SK-N-SH (cell line): ENCODE results near the gene CADPS2. TPM values are rescaled to one million over a fixed set of nuclear protein-coding genes. Genes with fewer than 3 reads are reported as not detected.
A peak's percentile ranks its signal among the peaks of the same experiment; 100 is the strongest.

Experiments
- CTCF ChIA-PET: fragments of 300-600, 350-600 bp; formaldehyde crosslinking; extraction: SDS; loops from one replicate; lab custom pipeline; 2021; lab: Yijun Ruan, JAX
- POLR2A ChIA-PET: fragments of 350-600 bp; sonication (Branson Sonifier 250); formaldehyde crosslinking; extraction: SDS; loops from one replicate; lab custom pipeline; 2020; ENCODE audit warnings: antibody characterized with exemption, inconsistent platforms; lab: Yijun Ruan, JAX
- DNase-seq: peaks from one replicate; pipeline ENCODE4 v3.0.0; 2012
- H2AFZ ChIP-seq: fragments of 200-600 bp; sonication (generic); 2 replicates; pipeline ENCODE4 v1.8.1; 2016; ENCODE audit warnings: antibody characterized with exemption, mild to moderate bottlenecking, low read depth
- H3F3A ChIP-seq: fragments of 200-600 bp; sonication (generic); replicated peaks from 2 replicates; pipeline ENCODE3; 2016; ENCODE audit warnings: antibody characterized with exemption, mild to moderate bottlenecking; ENCODE audit not compliant: insufficient read depth
- H3K27ac ChIP-seq, 2 experiments: fragments of 200-500 bp in 1 of 2; fragments of 200-600 bp in 1 of 2; sonication (Bioruptor generic) in 1 of 2; sonication (generic), shearing (Covaris generic) in 1 of 2; 2 replicates each; pipeline versions ENCODE4 v1.5.1 to v1.6.1; 2014 to 2016; ENCODE audit warnings: low read depth in 2 of 2, inconsistent platforms in 1 of 2, low read length in 1 of 2, mild to moderate bottlenecking in 1 of 2, mixed read lengths in 1 of 2
- H3K27me3 ChIP-seq: fragments of 200-600 bp; sonication (generic), shearing (Covaris generic); 2 replicates; pipeline ENCODE4 v1.6.1; 2016; ENCODE audit warnings: mixed run types; ENCODE audit not compliant: insufficient read depth
- H3K36me3 ChIP-seq, 2 experiments: fragments of 200-500 bp in 1 of 2; fragments of 200-600 bp in 1 of 2; sonication (Bioruptor generic) in 1 of 2; sonication (generic) in 1 of 2; replicated peaks in 1 of 2; 2 replicates each; pipeline versions ENCODE3 to v1.5.1; 2014 to 2016; ENCODE audit warnings: low read length in 1 of 2, mild to moderate bottlenecking in 1 of 2; ENCODE audit not compliant: insufficient read depth in 2 of 2, control insufficient read depth in 1 of 2
- H3K4me1 ChIP-seq, 2 experiments: fragments of 200-500 bp in 1 of 2; fragments of 200-600 bp in 1 of 2; sonication (Bioruptor generic) in 1 of 2; sonication (generic), shearing (Covaris generic) in 1 of 2; 2 replicates each; pipeline versions ENCODE4 v1.5.1 to v1.6.1; 2014 to 2016; ENCODE audit warnings: low read depth in 1 of 2, low read length in 1 of 2, mixed run types in 1 of 2; ENCODE audit not compliant: insufficient read depth in 2 of 2, control insufficient read depth in 1 of 2
- H3K4me2 ChIP-seq: fragments of 200-600 bp; sonication (generic), shearing (Covaris generic); 2 replicates; pipeline ENCODE4 v1.6.1; 2017; ENCODE audit warnings: mixed run types
- H3K4me3 ChIP-seq, 2 experiments: fragments of 200-500 bp in 1 of 2; fragments of 200-600 bp in 1 of 2; sonication (Bioruptor generic) in 1 of 2; sonication (generic), shearing (Covaris generic) in 1 of 2; 2 replicates each; pipeline versions ENCODE4 v1.5.1 to v1.8.1; 2014 to 2016; ENCODE audit warnings: low read depth in 2 of 2, inconsistent platforms in 1 of 2, low read length in 1 of 2, mild to moderate bottlenecking in 1 of 2, mixed read lengths in 1 of 2, moderate library complexity in 1 of 2
- H3K79me2 ChIP-seq: fragments of 200-600 bp; sonication (generic); 2 replicates; pipeline ENCODE4 v1.8.1; 2017; ENCODE audit warnings: mild to moderate bottlenecking; ENCODE audit not compliant: insufficient read depth
- H3K9ac ChIP-seq: fragments of 200-600 bp; sonication (generic); 2 replicates; pipeline ENCODE4 v1.6.1; 2017; ENCODE audit warnings: mixed run types
- H3K9me2 ChIP-seq: fragments of 200-600 bp; sonication (generic); 2 replicates; pipeline ENCODE4 v1.6.1; 2017; ENCODE audit warnings: mixed run types
- H3K9me3 ChIP-seq: fragments of 200-600 bp; sonication (generic); 2 replicates; pipeline ENCODE4 v1.6.1; 2017; ENCODE audit warnings: mixed run types, mild to moderate bottlenecking, moderate library complexity
- H4K20me1 ChIP-seq: fragments of 200-600 bp; sonication (generic); 2 replicates; pipeline ENCODE4 v1.6.1; 2017; ENCODE audit warnings: mild to moderate bottlenecking, mixed run types; ENCODE audit not compliant: insufficient read depth
- CHD2 ChIP-seq: fragments of 150-350 bp; IDR thresholded peaks from 2 replicates; pipeline ENCODE4 v1.6.1; 2018; ENCODE audit warnings: low read length; ENCODE audit not compliant: partially characterized antibody
- CTCF ChIP-seq: fragments of 200-600 bp; sonication (generic); IDR thresholded peaks from 2 replicates; pipeline ENCODE4 v1.6.1; 2017; ENCODE audit warnings: antibody characterized with exemption, mild to moderate bottlenecking, moderate library complexity
- EZH2phosphoT487 ChIP-seq: fragments of 200-600 bp; sonication (generic); IDR thresholded peaks from 2 replicates; pipeline ENCODE4 v1.6.1; 2017; ENCODE audit warnings: low read depth, mixed run types, mild to moderate bottlenecking, antibody characterized with exemption, moderate library complexity, borderline replicate concordance
- GABPA ChIP-seq: IDR thresholded peaks from 2 replicates; pipeline ENCODE4 v1.4.0; 2012; ENCODE audit warnings: low read depth, mild to moderate bottlenecking
- GATA2 ChIP-seq: sonication (generic); formaldehyde crosslinking; IDR thresholded peaks from 2 replicates; pipeline ENCODE4 v1.5.0; 2020; ENCODE audit warnings: mild to moderate bottlenecking, missing genetic modification reagents
- JUND ChIP-seq: IDR thresholded peaks from 2 replicates; pipeline ENCODE4 v1.4.0; 2012
- MEF2A ChIP-seq: IDR thresholded peaks from 2 replicates; pipeline ENCODE4 v1.4.0; 2012; ENCODE audit warnings: low read depth, borderline replicate concordance
- NFIC ChIP-seq: IDR thresholded peaks from 2 replicates; pipeline ENCODE4 v1.4.0; 2012; ENCODE audit warnings: borderline replicate concordance
- NRF1 ChIP-seq: IDR thresholded peaks from 2 replicates; pipeline ENCODE4 v1.6.1; 2012; ENCODE audit warnings: low read depth, mild to moderate bottlenecking, low read length
- RAD21 ChIP-seq: IDR thresholded peaks from 2 replicates; pipeline ENCODE4 v1.6.1; 2012; ENCODE audit warnings: mild to moderate bottlenecking, low read length
- RCOR1 ChIP-seq: fragments of 150-350 bp; IDR thresholded peaks from 2 replicates; pipeline ENCODE4 v1.6.1; 2017; ENCODE audit warnings: antibody characterized with exemption, low read length
- REST ChIP-seq: IDR thresholded peaks from 2 replicates; pipeline ENCODE4 v1.6.1; 2012; ENCODE audit warnings: mild to moderate bottlenecking, low read depth, low read length, moderate library complexity
- TAF1 ChIP-seq: IDR thresholded peaks from 2 replicates; pipeline ENCODE4 v1.6.1; 2012; ENCODE audit warnings: low read depth, mild to moderate bottlenecking, low read length, moderate library complexity, borderline replicate concordance
- TCF12 ChIP-seq: IDR thresholded peaks from 2 replicates; pipeline ENCODE4 v1.4.0; 2012
- USF2 ChIP-seq: fragments of 150-350 bp; IDR thresholded peaks from 2 replicates; pipeline ENCODE4 v1.6.1; 2017; ENCODE audit warnings: antibody characterized with exemption, low read length, low read depth, borderline replicate concordance
- YY1 ChIP-seq: IDR thresholded peaks from 2 replicates; pipeline ENCODE4 v1.4.0; 2012; ENCODE audit warnings: low read depth, mild to moderate bottlenecking
- ZBTB33 ChIP-seq: IDR thresholded peaks from 2 replicates; pipeline ENCODE4 v1.4.0; 2012; ENCODE audit warnings: low read depth, borderline replicate concordance
- WGBS: methylation state at CpG from one replicate; pipeline ENCODE4 v1.1.6; 2017; ENCODE audit warnings: low lambda C conversion rate; 5-methylcytosine and 5-hydroxymethylcytosine counted together
- polyA plus RNA-seq, 3 experiments: library from polyadenylated mRNA; depleted of rRNA; stranded (reverse); fragments of >200 nt; gene quantifications; 2 replicates each; pipeline ENCODE4 v1.2.3, GENCODE V29; 2012

CADPS2 gene
- polyA plus RNA-seq, 1 of the 3 experiments (the other 2 are of a cell fraction), result 0.05 TPM

- TF ChIP-seq CTCF, result 0 out of 2 replicates have a peak, but pooled peaks have one; percentile 15
- TF ChIP-seq YY1, result no peak
- TF ChIP-seq, all 33 proteins: peak for 4
Measured at GRCh38 chr7:122887198-122887597, 938 bp upstream of the CADPS2 start (continued).

- TF ChIP-seq YY1, result no peak
- peak; percentile 52; the same call in 1 of the 2 replicates for TF ChIP-seq EZH2phosphoT487
- no peak for TF ChIP-seq GATA2 (CRISPR knock-in tag)
- Histone ChIP-seq H3K27ac (no peak overlapping the region), H2AFZ (peak overlapping the region; percentile 87), H3K4me1 (peaks cover 0 to 15% of the 10 kb centered on the region in 2 experiments; a peak in 1 of 4 replicates), H3K4me2 (peak overlapping the region; percentile 90), H3K79me2 (no peaks in the 10 kb centered on the region), H4K20me1 (no peaks in the 10 kb centered on the region), H3K4me3 (peak overlapping the region; percentile 63 to 71), H3K9me2 (no peaks in the 10 kb centered on the region), H3F3A (no peaks in the 10 kb centered on the region), H3K27me3 (peaks cover 47% of the 10 kb centered on the region), H3K36me3 (no peaks in the 10 kb centered on the region), H3K9ac (no peak overlapping the region), H3K9me3 (no peaks in the 10 kb centered on the region)
- WGBS, result 3% methylated on average over 32 of the region's 70 CpGs
- DNase-seq, result peak; percentile 79
- CTCF ChIA-PET, result interaction anchor here (0.6 to 1.4 kb wide), 6 partner anchors 13 to 529 kb away, joined by 3 read pairs; no protein-coding TSS in a partner anchor
- POLR2A ChIA-PET, result no interaction called here
Measured at GRCh38 chr7:122885583-122886356, 490 bp downstream of the CADPS2 start.

GRCh38 chr7:122884186-122884585, 2.1 kb downstream of the CADPS2 start:
- no peak overlapping the region for H2AFZ ChIP-seq
- H3K4me2 ChIP-seq, result no peak overlapping the region
- H3K36me3 ChIP-seq, result no peaks in the 10 kb centered on the region
- 32% methylated on average over 4 of the region's 4 CpGs for WGBS
- H3K27ac ChIP-seq, result no peak overlapping the region
- peaks cover 0 to 15% of the 10 kb centered on the region in 2 experiments; a peak in 1 of 4 replicates for H3K4me1 ChIP-seq
- H3K4me3 ChIP-seq, result no peak overlapping the region
- H3K79me2 ChIP-seq, result no peaks in the 10 kb centered on the region
- H3K9me2 ChIP-seq, result no peaks in the 10 kb centered on the region
- peaks cover 47% of the 10 kb centered on the region for H3K27me3 ChIP-seq
- CTCF ChIA-PET, result no interaction called here
- no peak overlapping the region for H3K9ac ChIP-seq
- H3K9me3 ChIP-seq, result no peaks in the 10 kb centered on the region
- no peaks in the 10 kb centered on the region for H4K20me1 ChIP-seq
- no peaks in the 10 kb centered on the region for H3F3A ChIP-seq
- POLR2A ChIA-PET, result no interaction called here
- DNase-seq, result no peak
- TF ChIP-seq JUND (no peak), MEF2A (no peak), ZBTB33 (no peak), REST (no peak), NRF1 (no peak), GABPA (no peak), RCOR1 (no peak), RAD21 (no peak), USF2 (no peak), TCF12 (no peak), CHD2 (no peak), NFIC (no peak), TAF1 (no peak)
